ENCODE data around the gene PRAMEF2. TPM values are rescaled to one million over a fixed set of nuclear protein-coding genes. Genes with fewer than 3 reads are reported as not detected.
"Not testable (repeated sequence)": the region's sequence is repeated elsewhere in the genome, so short reads cannot be mapped to it uniquely, and the experiment has no call there.

The PRAMEF2 gene
- not detected for polyA plus RNA-seq

- 65 to 78% (median 78%) methylated on average over 1 to 2 of the region's 2 CpGs for WGBS, 3 donors
- not testable (repeated sequence) for H3K27ac ChIP-seq (ENCODE audit: low read depth, low read length)
Observed at GRCh38 chr1:12856786-12857185, at the start of gene PRAMEF2. TSS of gene PRAMEF2 (plus strand) at chr1:12857086. CDS start at chr1:12859010, 1,924 bp downstream.

GRCh38 chr1:12809933-12810332 lies 47.0 kb upstream of the PRAMEF2 start:
- H3K27ac ChIP-seq (ENCODE audit: low read depth, low read length), result no peak overlapping the region
- 71 to 84% (median 79%) methylated on average over 1 of the region's 1 CpG for WGBS, 3 donors

GRCh38 chr1:12810691-12811408 lies 46.0 kb upstream of the PRAMEF2 start:
- WGBS, 3 donors, result 62 to 71% (median 67%) methylated on average over 5 of the region's 5 CpGs

GRCh38 chr1:12811409-12811784 lies 45.5 kb upstream of the PRAMEF2 start:
- no peak overlapping the region for H3K27ac ChIP-seq (ENCODE audit: low read depth, low read length)
- whole genome bisulfite sequencing, 3 donors, result 41 to 56% (median 56%) methylated on average over 2 of the region's 2 CpGs

More at GRCh38 chr1:12810691-12811408, 46.0 kb upstream of the PRAMEF2 start:
- no peak overlapping the region for H3K27ac ChIP-seq (ENCODE audit: low read depth, low read length)

- WGBS, 3 donors, result 68 to 76% (median 72%) methylated on average over 6 of the region's 6 CpGs
- H3K27ac ChIP-seq (ENCODE audit: low read depth, low read length), result not testable (repeated sequence)
Observed at GRCh38 chr1:12819061-12819460, 37.8 kb upstream of the PRAMEF2 start.

GRCh38 chr1:12831310-12831709 lies 25.6 kb upstream of the PRAMEF2 start, which contains the start of gene PRAMEF11:
TSS of gene PRAMEF11 (minus strand) at chr1:12831410. CDS start at chr1:12828789, 2,621 bp downstream.
- WGBS, 3 donors, result 39 to 65% (median 63%) methylated on average over 3 of the region's 3 CpGs
- not testable (repeated sequence) for H3K27ac ChIP-seq (ENCODE audit: low read depth, low read length)

GRCh38 chr1:12833251-12833650 lies 23.6 kb upstream of the PRAMEF2 start:
- H3K27ac ChIP-seq (ENCODE audit: low read depth, low read length), result not testable (repeated sequence)
- 51 to 55% (median 55%) methylated on average over 2 of the region's 2 CpGs for WGBS, 3 donors

- WGBS, 3 donors, result 78 to 90% (median 88%) methylated on average over 7 of the region's 7 CpGs
- not testable (repeated sequence) for H3K27ac ChIP-seq (ENCODE audit: low read depth, low read length)
Observed at GRCh38 chr1:12848620-12849019, 8.3 kb upstream of the PRAMEF2 start, which contains the start of gene HNRNPCL1. TSS of gene HNRNPCL1 (minus strand) at chr1:12848720. CDS start at chr1:12848289, 431 bp downstream.

- H3K27ac ChIP-seq (ENCODE audit: low read depth, low read length), result no peak overlapping the region
- WGBS, 3 donors, result 48 to 68% (median 66%) methylated on average over 4 of the region's 4 CpGs
Observed at GRCh38 chr1:12851779-12852178, 5.1 kb upstream of the PRAMEF2 start.

- WGBS, 3 donors, result 78 to 86% (median 85%) methylated on average over 4 of the region's 7 CpGs
- not testable (repeated sequence) for H3K27ac ChIP-seq (ENCODE audit: low read depth, low read length)
Observed at GRCh38 chr1:12863131-12863880, 6.4 kb downstream of the PRAMEF2 start.

- WGBS, 3 donors, result 84 to 89% (median 87%) methylated on average over 2 to 3 of the region's 4 CpGs
- H3K27ac ChIP-seq (ENCODE audit: low read depth, low read length), result not testable (repeated sequence)
Observed at GRCh38 chr1:12878453-12878852, 21.6 kb downstream of the PRAMEF2 start.

GRCh38 chr1:12886101-12886500 lies 29.2 kb downstream of the PRAMEF2 start, which contains the start of gene PRAMEF4:
TSS of gene PRAMEF4 (minus strand) at chr1:12886201. CDS start at chr1:12883394, 2,807 bp downstream.
- not testable (repeated sequence) for H3K27ac ChIP-seq (ENCODE audit: low read depth, low read length)
- WGBS, 3 donors, result 54 to 82% (median 75%) methylated on average over 3 of the region's 3 CpGs

GRCh38 chr1:12898170-12898569 lies 41.3 kb downstream of the PRAMEF2 start, which contains the start of gene PRAMEF10:
TSS of gene PRAMEF10 (minus strand) at chr1:12898270. CDS start at chr1:12895847, 2,423 bp downstream.
- 100% methylated on average over 1 of the region's 1 CpG; no CpG with 5 or more reads in 2 of the 3 donors for WGBS, 3 donors
- not testable (repeated sequence) for H3K27ac ChIP-seq (ENCODE audit: low read depth, low read length)

- H3K27ac ChIP-seq (ENCODE audit: low read depth, low read length), result not testable (repeated sequence)
Observed at GRCh38 chr1:12899186-12899585, 42.3 kb downstream of the PRAMEF2 start.

- H3K27ac ChIP-seq (ENCODE audit: low read depth, low read length), result not testable (repeated sequence)
- WGBS, 3 donors, result 72 to 82% (median 77%) methylated on average over 3 to 4 of the region's 5 CpGs
Observed at GRCh38 chr1:12903793-12904572, 47.1 kb downstream of the PRAMEF2 start.

Data from adipose tissue (tissue), 3 donors.